Measurements from ENCODE around the gene RPP30.

Gene RPP30

GRCh38 chr10:90871766-90872647 is at the start of gene RPP30:
TSS of gene RPP30 (plus strand) at chr10:90871974. CDS start at chr10:90871987, 13 bp downstream.
- peak; percentile 83 for DNase-seq

- DNase-seq: no peak
Observed at GRCh38 chr10:90822508-90822907, 49.3 kb upstream of the RPP30 start.

GRCh38 chr10:90832111-90832510 is 39.7 kb upstream of the RPP30 start:
- no peak for DNase-seq

- no peak for DNase-seq
Observed at GRCh38 chr10:90834326-90834725, 37.4 kb upstream of the RPP30 start.

- no peak for DNase-seq
Observed at GRCh38 chr10:90837486-90837885, 34.3 kb upstream of the RPP30 start.

- DNase-seq: no peak
Observed at GRCh38 chr10:90842725-90843124, 29.0 kb upstream of the RPP30 start.

- DNase-seq: no peak
Observed at GRCh38 chr10:90845726-90846125, 26.0 kb upstream of the RPP30 start.

GRCh38 chr10:90846746-90847145 is 25.0 kb upstream of the RPP30 start:
- no peak for DNase-seq

GRCh38 chr10:90847436-90847835 is 24.3 kb upstream of the RPP30 start:
- no peak for DNase-seq

GRCh38 chr10:90849956-90850749 is 21.6 kb upstream of the RPP30 start:
- DNase-seq: no peak

GRCh38 chr10:90855126-90855525 is 16.6 kb upstream of the RPP30 start:
- DNase-seq: no peak

- DNase-seq: no peak
Observed at GRCh38 chr10:90856261-90856660, 15.5 kb upstream of the RPP30 start.

GRCh38 chr10:90856964-90857634 is 14.7 kb upstream of the RPP30 start:
- no peak for DNase-seq

GRCh38 chr10:90857635-90858460 is 13.9 kb upstream of the RPP30 start, which contains the start of gene HTR7:
TSS of gene HTR7 (minus strand) at chr10:90858039. CDS start at chr10:90857671, 368 bp downstream.
- DNase-seq: peak; percentile 64

GRCh38 chr10:90858461-90858968 is 13.3 kb upstream of the RPP30 start:
- DNase-seq: no peak

- DNase-seq: no peak
Observed at GRCh38 chr10:90859321-90859751, 12.4 kb upstream of the RPP30 start.

GRCh38 chr10:90860790-90861189 is 11.0 kb upstream of the RPP30 start:
- DNase-seq: no peak

GRCh38 chr10:90862908-90863514 is 8.8 kb upstream of the RPP30 start:
- peak; percentile 20 for DNase-seq

- no peak for DNase-seq
Observed at GRCh38 chr10:90865401-90865800, 6.4 kb upstream of the RPP30 start.

GRCh38 chr10:90866050-90866598 is 5.7 kb upstream of the RPP30 start:
- DNase-seq: no peak

- DNase-seq: peak; percentile 58
Observed at GRCh38 chr10:90871279-90871765, 452 bp upstream of the RPP30 start.
